Esophagus muscularis mucosa (tissue), 4 donors: ENCODE data around the gene ARHGAP15. TPM values are rescaled to one million over a fixed set of nuclear protein-coding genes. Genes with fewer than 3 reads are reported as not detected.

Source experiments
- DNase-seq: peaks from one replicate; pipeline ENCODE4 v3.0.0-alpha.2; 2017; ENCODE audit errors: extremely low spot score
- H3K27ac ChIP-seq, 4 donors: fragments of 200-600 bp; sonication (generic); replicated peaks in 1 of 4; 1 replicate in 3 of 4; 2 replicates in 1 of 4; pipeline ENCODE4 v1.5.1; 2016 to 2019; ENCODE audit warnings: mild to moderate bottlenecking in 1 of 4
- H3K27me3 ChIP-seq, 4 donors: fragments of 200-600 bp; sonication (generic); one replicate each; pipeline versions ENCODE4 v1.5.1 to v1.6.0; 2016 to 2019
- H3K36me3 ChIP-seq, 4 donors: fragments of 200-600 bp; sonication (generic); one replicate each; pipeline ENCODE4 v1.5.1; 2016 to 2019
- H3K4me1 ChIP-seq, 4 donors: fragments of 200-600 bp; sonication (generic); one replicate each; pipeline ENCODE4 v1.5.1; 2016 to 2019
- H3K4me3 ChIP-seq, 4 donors: fragments of 200-600 bp; sonication (generic); 1 replicate in 2 of 4; 2 replicates in 2 of 4; pipeline ENCODE4 v1.5.1; 2016 to 2019; ENCODE audit warnings: mild to moderate bottlenecking in 4 of 4, moderate library complexity in 1 of 4
- H3K9me3 ChIP-seq, 4 donors: fragments of 200-600 bp; sonication (generic); 1 replicate in 3 of 4; 2 replicates in 1 of 4; pipeline ENCODE4 v1.5.1; 2016 to 2019
- EP300 ChIP-seq: sonication (generic); formaldehyde crosslinking; IDR thresholded peaks from one replicate; pipeline ENCODE4 v1.6.1; 2017; ENCODE audit warnings: antibody characterized with exemption
- POLR2A ChIP-seq: fragments of 450-650 bp; IDR thresholded peaks from one replicate; pipeline ENCODE4 v1.6.1; 2017; ENCODE audit warnings: antibody characterized with exemption, moderate library complexity, mild to moderate bottlenecking, low read depth
- POLR2AphosphoS5 ChIP-seq, 2 donors: sonication (generic); formaldehyde crosslinking; IDR thresholded peaks; one replicate each; pipeline ENCODE4 v1.6.1; 2017; ENCODE audit warnings: antibody characterized with exemption in 2 of 2
- WGBS: methylation state at CpG from one replicate; pipeline ENCODE4 v1.1.5; 2018; 5-methylcytosine and 5-hydroxymethylcytosine counted together
- intact Hi-C: fragments of 100-400 bp; cut with DNase I; formaldehyde crosslinking; loops from one replicate; pipeline ENCODE4 v1.15.1; 2023
- total RNA-seq, 4 donors: library from RNA; depleted of rRNA; stranded (reverse); fragments of >200 nt; gene quantifications; one replicate each; pipeline versions ENCODE4 v1.1.0 to v1.2.1, GENCODE V29; 2016
- TF ChIP-seq, protein P1 (sequence below), 3 experiments: fragments of 200-600 bp in 2 of 3; fragments of 450-650 bp in 1 of 3; sonication (generic) in 2 of 3; IDR thresholded peaks; one replicate each; pipeline ENCODE4 v1.5.1; 2017 to 2019; ENCODE audit warnings: antibody characterized with exemption in 3 of 3, mild to moderate bottlenecking in 2 of 3, moderate library complexity in 1 of 3

Gene ARHGAP15
- total RNA-seq, 4 donors from 2014 or later = 5.4 to 13.3 (median 7.1) TPM

GRCh38 chr2:143451642-143452281, 322.5 kb downstream of the ARHGAP15 start:
- Histone ChIP-seq H3K9me3 (peaks cover 0 to 6% (median 0%) of the 10 kb centered on the region in 4 donors), H3K4me1 (no peaks in the 10 kb centered on the region), H3K4me3 (no peak overlapping the region), H3K27me3 (no peaks in the 10 kb centered on the region), H3K27ac (peak overlapping the region in 1 of 4 donors; percentile 19), H3K36me3 (no peaks in the 10 kb centered on the region)
- TF ChIP-seq POLR2A = no peak
- no peak for TF ChIP-seq POLR2AphosphoS5 (IDR thresholded peaks at IDR 0.05)
- TF ChIP-seq EP300 = no peak
- TF ChIP-seq, protein P1, sequence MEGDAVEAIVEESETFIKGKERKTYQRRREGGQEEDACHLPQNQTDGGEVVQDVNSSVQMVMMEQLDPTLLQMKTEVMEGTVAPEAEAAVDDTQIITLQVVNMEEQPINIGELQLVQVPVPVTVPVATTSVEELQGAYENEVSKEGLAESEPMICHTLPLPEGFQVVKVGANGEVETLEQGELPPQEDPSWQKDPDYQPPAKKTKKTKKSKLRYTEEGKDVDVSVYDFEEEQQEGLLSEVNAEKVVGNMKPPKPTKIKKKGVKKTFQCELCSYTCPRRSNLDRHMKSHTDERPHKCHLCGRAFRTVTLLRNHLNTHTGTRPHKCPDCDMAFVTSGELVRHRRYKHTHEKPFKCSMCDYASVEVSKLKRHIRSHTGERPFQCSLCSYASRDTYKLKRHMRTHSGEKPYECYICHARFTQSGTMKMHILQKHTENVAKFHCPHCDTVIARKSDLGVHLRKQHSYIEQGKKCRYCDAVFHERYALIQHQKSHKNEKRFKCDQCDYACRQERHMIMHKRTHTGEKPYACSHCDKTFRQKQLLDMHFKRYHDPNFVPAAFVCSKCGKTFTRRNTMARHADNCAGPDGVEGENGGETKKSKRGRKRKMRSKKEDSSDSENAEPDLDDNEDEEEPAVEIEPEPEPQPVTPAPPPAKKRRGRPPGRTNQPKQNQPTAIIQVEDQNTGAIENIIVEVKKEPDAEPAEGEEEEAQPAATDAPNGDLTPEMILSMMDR (IDR thresholded peaks at IDR 0.05) = no peak
- intact Hi-C loops = no loop called here
- DNase-seq = no peak
- WGBS = 66% methylated on average over 4 of the region's 4 CpGs

DNA sequence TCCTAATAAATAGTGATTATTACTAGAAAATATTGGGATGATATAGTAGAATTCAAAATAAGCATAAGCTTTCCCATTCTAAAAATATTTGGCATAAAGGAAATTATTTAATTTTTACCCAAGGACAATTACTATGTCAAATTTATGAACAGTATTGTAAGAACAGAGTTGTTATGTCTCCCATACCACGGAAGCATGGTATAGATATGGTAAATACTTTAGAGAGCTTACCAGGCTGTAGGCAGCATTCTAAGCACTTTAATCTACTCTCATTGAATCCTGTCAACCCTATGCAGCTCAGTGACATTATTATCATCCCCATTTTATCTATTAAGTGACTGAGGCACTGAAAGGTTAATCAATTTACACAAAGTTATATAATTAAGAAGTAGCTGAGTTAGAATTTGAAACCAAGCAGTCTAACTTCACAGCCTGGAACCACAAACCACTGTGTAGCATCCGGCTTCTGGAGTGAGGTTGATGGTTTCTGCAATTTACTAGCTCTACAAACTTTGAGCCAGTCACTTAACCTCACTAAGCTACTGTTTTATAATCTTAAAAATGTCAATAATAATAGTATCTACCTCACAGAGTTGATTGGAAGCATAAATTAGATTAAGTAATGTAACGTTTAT, 323.7 kb downstream of the ARHGAP15 start:
- intact Hi-C loops = no loop called here
- Histone ChIP-seq H3K27me3 (no peaks in the 10 kb centered on the region), H3K9me3 (no peaks in the 10 kb centered on the region), H3K4me1 (no peaks in the 10 kb centered on the region), H3K4me3 (no peak overlapping the region), H3K27ac (no peak overlapping the region), H3K36me3 (no peaks in the 10 kb centered on the region)
- DNase-seq = no peak
- 75% methylated on average over 3 of the region's 3 CpGs for WGBS
- TF ChIP-seq, protein P1 (IDR thresholded peaks at IDR 0.05) = no peak

- WGBS = 83% methylated on average over 2 of the region's 2 CpGs
- Histone ChIP-seq H3K4me3 (no peak overlapping the region), H3K4me1 (no peaks in the 10 kb centered on the region), H3K9me3 (peaks cover 0 to 3% (median 0%) of the 10 kb centered on the region in 4 donors), H3K27me3 (no peaks in the 10 kb centered on the region), H3K36me3 (no peaks in the 10 kb centered on the region), H3K27ac (no peak overlapping the region)
- DNase-seq = no peak
- no peak for TF ChIP-seq EP300
- no peak for TF ChIP-seq POLR2A
- TF ChIP-seq, protein P1 (IDR thresholded peaks at IDR 0.05) = no peak
- TF ChIP-seq POLR2AphosphoS5 (IDR thresholded peaks at IDR 0.05) = no peak
- intact Hi-C loops = no loop called here
Measured at GRCh38 chr2:143453981-143454511, 324.8 kb downstream of the ARHGAP15 start.

- TF ChIP-seq EP300 (no peak), POLR2AphosphoS5 (IDR thresholded peaks at IDR 0.05) (no peak), POLR2A (no peak)
- TF ChIP-seq, protein P1 (IDR thresholded peaks at IDR 0.05) = no peak
- no peak for DNase-seq
- Histone ChIP-seq H3K27me3 (no peaks in the 10 kb centered on the region), H3K4me1 (no peaks in the 10 kb centered on the region), H3K27ac (no peak overlapping the region), H3K9me3 (peaks cover 0 to 3% (median 0%) of the 10 kb centered on the region in 4 donors), H3K36me3 (no peaks in the 10 kb centered on the region), H3K4me3 (no peak overlapping the region)
- WGBS = 86% methylated on average over 3 of the region's 3 CpGs
- intact Hi-C loops = no loop called here
Measured at GRCh38 chr2:143455317-143455716, 326.1 kb downstream of the ARHGAP15 start.
